SK-N-SH (cell line): Measurements from ENCODE around the gene CELA3A.
"Not testable (repeated sequence)": the region's sequence is repeated elsewhere in the genome, so short reads cannot be mapped to it uniquely, and the experiment has no call there.

Experiments used
- CHD2 ChIP-seq: fragments of 150-350 bp; IDR thresholded peaks from 2 replicates; pipeline ENCODE4 v1.6.1; 2018; ENCODE audit warnings: low read length; ENCODE audit not compliant: partially characterized antibody
- EZH2phosphoT487 ChIP-seq: fragments of 200-600 bp; sonication (generic); IDR thresholded peaks from 2 replicates; pipeline ENCODE4 v1.6.1; 2017; ENCODE audit warnings: low read depth, mixed run types, mild to moderate bottlenecking, antibody characterized with exemption, moderate library complexity, borderline replicate concordance
- FOSL2 ChIP-seq: IDR thresholded peaks from 2 replicates; pipeline ENCODE4 v1.4.0; 2012; ENCODE audit warnings: low read depth, mild to moderate bottlenecking, moderate library complexity, borderline replicate concordance
- FOXM1 ChIP-seq: IDR thresholded peaks from 2 replicates; pipeline ENCODE4 v1.4.0; 2012; ENCODE audit warnings: low read depth, mild to moderate bottlenecking
- MXI1 ChIP-seq: IDR thresholded peaks from 2 replicates; pipeline ENCODE4 v1.6.1; 2012; ENCODE audit warnings: mild to moderate bottlenecking, low read depth, low read length, improper control_type of control experiment
- NFIC ChIP-seq: IDR thresholded peaks from 2 replicates; pipeline ENCODE4 v1.4.0; 2012; ENCODE audit warnings: borderline replicate concordance
- POLR2AphosphoS5 ChIP-seq: IDR thresholded peaks from 2 replicates; pipeline ENCODE4 v1.6.1; 2012; ENCODE audit warnings: low read depth, low read length
- SIN3A ChIP-seq: IDR thresholded peaks from 2 replicates; pipeline ENCODE4 v1.6.1; 2012; ENCODE audit warnings: low read depth, mild to moderate bottlenecking, low read length, moderate library complexity, borderline replicate concordance
- TAF1 ChIP-seq: IDR thresholded peaks from 2 replicates; pipeline ENCODE4 v1.6.1; 2012; ENCODE audit warnings: low read depth, mild to moderate bottlenecking, low read length, moderate library complexity, borderline replicate concordance
- TF ChIP-seq, protein P1 (sequence below): fragments of 200-600 bp; sonication (generic); IDR thresholded peaks from 2 replicates; pipeline ENCODE4 v1.6.1; 2017; ENCODE audit warnings: antibody characterized with exemption, mild to moderate bottlenecking, moderate library complexity
- TF ChIP-seq, protein P2 (sequence below): fragments of 150-350 bp; IDR thresholded peaks from 2 replicates; pipeline ENCODE4 v1.6.1; 2017; ENCODE audit warnings: antibody characterized with exemption, low read length, low read depth, borderline replicate concordance

DNA sequence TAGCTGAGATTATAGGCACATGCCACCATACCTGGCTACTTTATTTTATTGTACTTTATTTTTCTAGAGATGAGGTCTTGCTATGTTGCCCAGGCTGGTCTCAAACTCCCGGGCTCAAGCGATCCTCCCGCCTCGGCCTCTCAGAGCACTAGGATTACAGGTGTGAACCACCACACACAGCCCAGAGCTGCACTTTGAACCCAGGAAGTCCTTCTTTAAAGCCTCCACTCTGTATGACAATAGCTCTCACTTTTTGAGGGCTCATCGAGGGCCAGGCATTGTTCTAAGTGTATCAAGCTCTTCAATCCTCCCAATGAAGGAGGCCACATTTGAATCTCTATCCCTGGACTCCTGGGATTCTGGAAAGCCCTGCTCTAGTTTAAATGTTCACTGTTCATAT, 1.0 kb downstream of the CELA3A start:
- TF ChIP-seq, protein P1, sequence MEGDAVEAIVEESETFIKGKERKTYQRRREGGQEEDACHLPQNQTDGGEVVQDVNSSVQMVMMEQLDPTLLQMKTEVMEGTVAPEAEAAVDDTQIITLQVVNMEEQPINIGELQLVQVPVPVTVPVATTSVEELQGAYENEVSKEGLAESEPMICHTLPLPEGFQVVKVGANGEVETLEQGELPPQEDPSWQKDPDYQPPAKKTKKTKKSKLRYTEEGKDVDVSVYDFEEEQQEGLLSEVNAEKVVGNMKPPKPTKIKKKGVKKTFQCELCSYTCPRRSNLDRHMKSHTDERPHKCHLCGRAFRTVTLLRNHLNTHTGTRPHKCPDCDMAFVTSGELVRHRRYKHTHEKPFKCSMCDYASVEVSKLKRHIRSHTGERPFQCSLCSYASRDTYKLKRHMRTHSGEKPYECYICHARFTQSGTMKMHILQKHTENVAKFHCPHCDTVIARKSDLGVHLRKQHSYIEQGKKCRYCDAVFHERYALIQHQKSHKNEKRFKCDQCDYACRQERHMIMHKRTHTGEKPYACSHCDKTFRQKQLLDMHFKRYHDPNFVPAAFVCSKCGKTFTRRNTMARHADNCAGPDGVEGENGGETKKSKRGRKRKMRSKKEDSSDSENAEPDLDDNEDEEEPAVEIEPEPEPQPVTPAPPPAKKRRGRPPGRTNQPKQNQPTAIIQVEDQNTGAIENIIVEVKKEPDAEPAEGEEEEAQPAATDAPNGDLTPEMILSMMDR = not testable (repeated sequence)
- TF ChIP-seq POLR2AphosphoS5, NFIC, CHD2, TAF1, SIN3A, EZH2phosphoT487, MXI1, FOSL2, FOXM1: not testable (repeated sequence)
- TF ChIP-seq, protein P2, sequence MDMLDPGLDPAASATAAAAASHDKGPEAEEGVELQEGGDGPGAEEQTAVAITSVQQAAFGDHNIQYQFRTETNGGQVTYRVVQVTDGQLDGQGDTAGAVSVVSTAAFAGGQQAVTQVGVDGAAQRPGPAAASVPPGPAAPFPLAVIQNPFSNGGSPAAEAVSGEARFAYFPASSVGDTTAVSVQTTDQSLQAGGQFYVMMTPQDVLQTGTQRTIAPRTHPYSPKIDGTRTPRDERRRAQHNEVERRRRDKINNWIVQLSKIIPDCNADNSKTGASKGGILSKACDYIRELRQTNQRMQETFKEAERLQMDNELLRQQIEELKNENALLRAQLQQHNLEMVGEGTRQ = not testable (repeated sequence)
